Activated CD8-positive, alpha-beta memory T cell treated with anti-CD3 and anti-CD28 coated beads, Interleukin-2, amount 50 U/mL, for 4 hours (primary cell): Measurements from ENCODE around the gene DDX5.
"Not testable (repeated sequence)": the region's sequence is repeated elsewhere in the genome, so short reads cannot be mapped to it uniquely, and the experiment has no call there.

ENCODE experiments used
- DNase-seq: peaks from one replicate; pipeline ENCODE4 v3.0.0-alpha.2; 2020

The DDX5 gene

GRCh38 chr17:64506576-64507412, 705 bp upstream of the DDX5 start, which contains the start of gene CEP95:
Gene CEP95 (plus strand): TSS chr17:64506977. CDS start chr17:64507098, 121 bp downstream.
- DNase-seq, result peak; percentile 94

- DNase-seq, result peak; percentile 83
These were observed 519 bp downstream of the DDX5 start for GRCh38 chr17:64505340-64506200.

- DNase-seq, result no peak
These were observed 1.2 kb downstream of the DDX5 start for GRCh38 chr17:64504769-64505339.

GRCh38 chr17:64503821-64504768, 2.0 kb downstream of the DDX5 start:
- no peak for DNase-seq

GRCh38 chr17:64503341-64503740, 2.7 kb downstream of the DDX5 start:
- no peak for DNase-seq

- DNase-seq, result no peak
These were observed 3.3 kb downstream of the DDX5 start for GRCh38 chr17:64502809-64503208.

- no peak for DNase-seq
These were observed 4.1 kb downstream of the DDX5 start for GRCh38 chr17:64502021-64502420.

GRCh38 chr17:64500862-64501765, 5.0 kb downstream of the DDX5 start:
- DNase-seq, result no peak

- no peak for DNase-seq
These were observed 5.6 kb downstream of the DDX5 start for GRCh38 chr17:64500487-64500859.

GRCh38 chr17:64499805-64500486, 6.1 kb downstream of the DDX5 start:
- no peak for DNase-seq

GRCh38 chr17:64498308-64499203, 7.5 kb downstream of the DDX5 start:
- no peak for DNase-seq

- no peak for DNase-seq
These were observed 8.5 kb downstream of the DDX5 start for GRCh38 chr17:64497565-64498035.

GRCh38 chr17:64496786-64497564, 9.1 kb downstream of the DDX5 start, which contains the start of gene POLG2:
Gene POLG2 (minus strand): TSS chr17:64497054. CDS start chr17:64496968, 86 bp downstream.
- DNase-seq, result peak; percentile 95

GRCh38 chr17:64496348-64496785, 9.7 kb downstream of the DDX5 start:
- DNase-seq, result no peak

GRCh38 chr17:64495300-64495699, 10.8 kb downstream of the DDX5 start:
- not testable (repeated sequence) for DNase-seq

GRCh38 chr17:64494121-64494520, 12.0 kb downstream of the DDX5 start:
- no peak for DNase-seq

- DNase-seq, result no peak
These were observed 13.5 kb downstream of the DDX5 start for GRCh38 chr17:64492481-64493109.

GRCh38 chr17:64491994-64492393, 14.1 kb downstream of the DDX5 start:
- DNase-seq, result no peak
